GM13977 (cell line): ENCODE measurements around the gene E4F1.

Source experiments
- DNase-seq: peaks from one replicate; pipeline ENCODE4 v3.0.0; 2012; ENCODE audit warnings: low spot score
- CTCF ChIP-seq: IDR thresholded peaks from 2 replicates; pipeline ENCODE4 v1.5.1; 2012; ENCODE audit warnings: mild to moderate bottlenecking, control low read depth; ENCODE audit not compliant: insufficient read depth; ENCODE audit errors: extremely low read depth, missing control alignments
- in situ Hi-C: fragments of 300-500 bp; cut with MboI; formaldehyde crosslinking; loops from one replicate; pipeline ENCODE4 v1.12.0; 2022; ENCODE audit warnings: low sequenced_read_pairs, low pct_unique_long_range_greater_than_20kb, mixed read lengths, inconsistent platforms; ENCODE audit not compliant: unreplicated experiment

E4F1 gene

GRCh38 chr16:2205967-2206313, 17.5 kb upstream of the E4F1 start:
- DNase-seq, result no peak
- TF ChIP-seq CTCF, result no peak
- in situ Hi-C loops, result no loop called here

DNA sequence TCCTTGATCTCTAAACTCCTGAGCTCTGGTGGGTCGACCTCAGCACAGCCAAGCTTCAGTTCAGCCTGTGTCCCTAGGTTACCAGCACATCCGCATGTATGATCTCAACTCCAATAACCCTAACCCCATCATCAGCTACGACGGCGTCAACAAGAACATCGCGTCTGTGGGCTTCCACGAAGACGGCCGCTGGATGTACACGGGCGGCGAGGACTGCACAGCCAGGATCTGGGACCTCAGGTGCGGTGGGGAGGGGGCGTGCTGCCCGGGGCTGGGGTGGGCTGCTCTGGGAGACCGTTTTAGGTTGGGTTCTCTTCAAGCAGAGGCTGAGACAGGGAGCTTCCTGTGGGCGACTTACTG, 17.0 kb upstream of the E4F1 start:
- in situ Hi-C loops, result no loop called here
- DNase-seq, result no peak
- TF ChIP-seq CTCF, result no peak

- DNase-seq, result no peak
- in situ Hi-C loops, result no loop called here
- TF ChIP-seq CTCF, result no peak
Measured at GRCh38 chr16:2206780-2207433, 16.5 kb upstream of the E4F1 start.

GRCh38 chr16:2207872-2208271, 15.5 kb upstream of the E4F1 start:
- in situ Hi-C loops, result no loop called here
- DNase-seq, result no peak
- no peak for TF ChIP-seq CTCF

DNA sequence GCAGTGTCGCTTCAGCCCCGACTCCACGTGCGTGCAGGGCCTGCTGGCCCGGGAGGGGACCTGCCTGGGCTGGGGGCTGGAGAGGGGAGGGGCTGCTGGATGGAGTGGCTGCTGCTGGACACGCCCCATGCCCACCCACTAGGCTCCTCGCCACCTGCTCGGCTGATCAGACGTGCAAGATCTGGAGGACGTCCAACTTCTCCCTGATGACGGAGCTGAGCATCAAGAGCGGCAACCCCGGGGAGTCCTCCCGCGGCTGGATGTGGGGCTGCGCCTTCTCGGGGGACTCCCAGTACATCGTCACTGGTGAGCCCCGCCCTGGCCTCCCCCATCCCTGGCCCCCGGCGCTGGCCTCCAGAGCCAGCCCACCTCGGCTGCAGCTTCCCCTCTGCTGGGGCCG, 15.1 kb upstream of the E4F1 start:
- no peak for DNase-seq
- no peak for TF ChIP-seq CTCF
- in situ Hi-C loops, result no loop called here

GRCh38 chr16:2208772-2209171, 14.6 kb upstream of the E4F1 start:
- in situ Hi-C loops, result no loop called here
- DNase-seq, result no peak
- no peak for TF ChIP-seq CTCF

GRCh38 chr16:2209258-2210008, 14.0 kb upstream of the E4F1 start:
- DNase-seq, result no peak

More at GRCh38 chr16:2209258-2210008, 14.0 kb upstream of the E4F1 start:
- in situ Hi-C loops, result no loop called here
- TF ChIP-seq CTCF, result no peak
